Esophagus muscularis mucosa (tissue), 3 donors: ENCODE results near the gene TATDN2.

ENCODE experiments used
- CTCF ChIP-seq, 3 experiments: fragments of 200-600 bp in 2 of 3; fragments of 450-650 bp in 1 of 3; sonication (generic) in 2 of 3; IDR thresholded peaks; one replicate each; pipeline ENCODE4 v1.5.1; 2017 to 2019; ENCODE audit warnings: antibody characterized with exemption in 3 of 3, mild to moderate bottlenecking in 2 of 3, moderate library complexity in 1 of 3
- POLR2A ChIP-seq: fragments of 450-650 bp; IDR thresholded peaks from one replicate; pipeline ENCODE4 v1.6.1; 2017; ENCODE audit warnings: antibody characterized with exemption, moderate library complexity, mild to moderate bottlenecking, low read depth

- TF ChIP-seq CTCF (IDR thresholded peaks at IDR 0.05) (no peak), POLR2A (no peak)
Observed at GRCh38 chr3:10315771-10316344, 67.6 kb downstream of the TATDN2 start.
